HG03378 (cell line): ENCODE results near the gene PCDHA1.

Source experiments
- ATAC-seq: cut with Tn5 transposase; IDR thresholded peaks from one replicate; pipeline ENCODE4 v1.9.1; 2021; ENCODE audit warnings: mild to moderate bottlenecking, moderate library complexity; ENCODE audit not compliant: unreplicated experiment

The PCDHA1 gene

DNA sequence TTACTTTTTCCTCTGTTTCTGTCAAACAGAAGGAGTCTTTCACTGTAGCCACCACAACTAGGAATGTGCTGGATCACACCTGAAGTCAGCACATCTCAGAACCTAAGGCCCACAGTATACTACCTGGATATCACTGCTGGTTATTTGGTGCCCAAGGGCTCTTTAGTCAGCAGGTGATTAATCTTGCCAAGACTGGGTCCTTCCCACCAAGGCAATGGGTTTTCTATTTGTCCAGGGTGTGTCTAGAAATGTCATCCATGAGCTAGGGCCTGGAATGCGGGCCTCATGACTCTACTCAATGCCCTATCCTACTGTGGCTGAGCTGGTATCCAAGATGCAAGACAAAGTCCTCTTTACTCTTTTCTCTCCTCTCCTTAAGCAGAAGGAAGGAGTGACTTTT lies 130.4 kb downstream of the PCDHA1 start:
- no peak for ATAC-seq

DNA sequence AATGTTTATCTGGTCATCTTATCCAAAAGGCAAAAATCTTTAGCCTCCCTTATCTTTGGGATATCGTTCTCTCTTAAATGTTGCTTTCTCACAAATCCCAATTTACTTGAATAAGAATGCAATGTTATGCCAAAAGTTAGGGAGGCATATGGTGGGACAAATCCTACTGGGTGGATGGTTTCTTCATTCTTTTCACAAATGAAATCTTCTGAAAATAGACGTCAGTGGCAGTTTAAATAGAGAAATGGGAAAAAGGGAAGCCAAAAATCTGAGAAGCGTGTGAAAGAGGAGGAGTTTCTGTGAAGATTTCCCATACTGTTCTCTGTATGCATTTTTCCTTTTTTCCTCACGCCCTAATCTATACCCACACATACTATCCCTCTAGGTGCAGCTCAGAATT lies 137.7 kb downstream of the PCDHA1 start:
- ATAC-seq = no peak

DNA sequence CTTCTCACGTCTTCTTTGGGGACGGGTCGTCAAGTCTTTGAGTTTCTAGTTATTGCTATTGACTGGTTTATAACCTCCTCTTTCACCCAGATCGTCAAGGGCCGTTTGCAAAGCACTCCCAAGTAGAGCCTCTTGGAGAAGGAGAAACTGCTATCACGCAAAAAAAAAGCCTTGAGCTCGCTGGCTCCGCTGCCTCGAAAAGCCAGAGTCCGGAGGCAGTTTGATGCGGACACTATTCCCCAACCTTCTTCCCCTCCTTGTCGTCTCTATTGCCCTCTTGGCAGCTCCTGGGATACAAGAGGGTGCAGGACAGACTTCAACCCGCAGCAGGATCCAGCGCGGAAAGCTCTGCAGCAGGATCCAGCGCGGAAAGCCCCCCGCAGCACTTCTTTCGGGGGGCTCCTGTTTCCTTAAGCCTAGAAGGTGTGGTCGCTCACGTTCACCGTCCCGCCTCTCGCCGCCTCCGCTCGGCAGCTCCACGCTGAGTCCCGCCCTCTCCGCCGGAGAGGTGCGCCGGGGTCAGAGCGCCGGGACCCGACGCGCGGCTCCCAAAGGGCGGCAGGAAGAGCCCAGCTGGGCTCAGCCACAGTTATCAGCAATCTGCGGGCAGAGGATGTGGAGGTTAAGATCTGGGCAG lies 140.0 kb downstream of the PCDHA1 start, which contains the start of gene PCDHAC1:
Gene PCDHAC1, plus strand, starts transcription at position 494 of the 637 bp plus-strand sequence. CDS start 594 bp downstream, outside the sequence.
- no peak for ATAC-seq

DNA sequence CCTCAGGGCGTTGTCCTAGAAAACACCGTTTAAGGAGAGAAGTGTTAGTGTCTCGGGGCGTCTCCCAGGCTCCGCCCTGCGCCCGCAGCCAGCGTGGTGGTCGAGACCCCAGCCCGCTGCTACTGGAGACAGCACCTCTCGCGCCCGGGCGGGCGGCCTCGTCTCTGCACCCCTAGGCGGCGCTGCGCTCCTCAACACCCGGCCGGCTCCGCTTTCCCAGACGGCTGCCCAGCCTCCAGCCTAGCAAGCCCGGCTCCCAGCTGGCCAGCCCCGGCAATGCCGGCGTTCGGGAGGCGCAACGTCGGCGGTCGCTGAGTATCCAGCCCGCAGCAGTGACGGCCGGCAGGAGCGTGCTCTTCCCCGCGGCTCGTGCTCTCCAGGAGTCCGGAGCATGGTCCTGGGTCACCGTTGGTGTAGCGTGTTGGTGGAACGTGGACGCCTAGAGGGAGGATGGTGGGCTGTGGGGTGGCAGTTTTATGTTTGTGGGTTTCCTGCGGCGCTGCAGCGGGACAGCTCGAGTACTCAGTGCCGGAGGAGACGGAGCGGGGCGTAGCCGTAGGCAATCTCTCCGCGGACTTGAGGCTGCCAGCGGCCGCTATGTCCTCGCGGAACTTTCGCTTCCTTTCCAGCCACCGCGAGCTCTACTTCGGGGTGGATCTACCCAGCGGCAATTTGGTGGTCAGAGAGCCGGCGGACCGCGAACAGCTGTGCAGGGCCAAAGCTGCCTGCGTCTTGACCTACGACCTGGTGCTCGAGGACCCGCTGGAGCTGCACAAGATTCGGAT lies 140.7 kb downstream of the PCDHA1 start:
- ATAC-seq = no peak

DNA sequence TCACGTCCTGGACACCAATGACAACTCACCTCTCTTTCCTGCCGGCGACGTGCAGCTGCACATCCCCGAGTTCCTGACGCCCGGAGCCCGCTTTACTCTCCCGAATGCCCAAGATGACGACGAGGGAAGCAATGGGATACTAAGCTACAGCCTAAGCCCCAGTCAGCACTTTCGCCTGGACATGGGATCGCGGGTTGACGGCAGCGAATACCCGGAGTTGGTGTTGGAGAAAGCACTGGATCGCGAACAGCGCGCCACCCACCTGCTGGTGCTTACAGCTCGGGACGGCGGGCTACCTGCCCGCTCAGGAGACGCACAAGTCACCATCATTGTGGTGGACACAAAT lies 141.3 kb downstream of the PCDHA1 start:
- ATAC-seq = no peak

DNA sequence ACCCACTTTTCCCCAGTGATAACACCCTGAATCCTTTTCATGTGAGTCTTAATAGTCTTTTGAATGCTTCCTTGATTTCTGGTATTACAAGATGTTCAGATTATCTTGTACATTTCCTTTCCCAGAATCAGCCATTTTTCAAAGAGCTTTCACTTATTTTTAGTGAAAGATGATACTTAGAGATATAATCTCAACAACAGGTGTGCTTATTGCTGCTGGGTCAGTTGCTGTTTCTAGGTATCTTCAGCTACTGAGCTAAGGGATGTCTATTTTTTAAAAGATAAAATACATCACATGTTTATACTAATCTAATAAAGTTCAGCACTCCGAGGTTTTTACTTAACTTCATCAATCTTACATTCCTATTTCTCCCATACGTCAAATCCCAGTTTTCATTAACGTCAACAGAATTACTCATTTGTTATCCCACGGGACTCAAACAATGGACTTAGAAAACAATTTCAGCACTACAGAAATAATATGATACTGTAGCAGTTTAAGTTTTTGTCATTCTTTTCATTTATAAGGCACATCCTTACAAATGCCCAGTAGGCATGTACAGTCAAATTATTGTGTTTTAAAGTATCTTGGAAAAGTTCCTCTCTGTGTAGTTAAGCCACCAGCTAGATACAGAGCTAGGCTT lies 149.1 kb downstream of the PCDHA1 start:
- no peak for ATAC-seq

DNA sequence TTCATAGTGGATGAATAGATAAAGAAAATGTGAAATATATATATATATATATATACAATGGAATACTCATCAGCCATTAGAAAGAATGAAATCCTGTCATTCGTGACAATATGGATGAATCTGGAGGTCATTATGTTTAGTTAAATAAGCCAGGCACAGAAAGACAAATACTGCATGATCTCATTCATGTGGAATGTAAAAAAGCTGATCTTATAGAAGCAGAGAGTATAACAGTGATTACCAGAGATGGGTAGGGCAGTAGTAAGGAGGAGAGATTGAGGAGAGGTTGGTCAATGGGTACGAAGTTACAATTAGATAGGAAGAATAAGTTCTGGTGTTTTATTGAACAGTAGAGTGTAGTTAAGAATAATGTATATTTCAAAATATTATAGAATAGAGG lies 160.6 kb downstream of the PCDHA1 start:
- no peak for ATAC-seq

DNA sequence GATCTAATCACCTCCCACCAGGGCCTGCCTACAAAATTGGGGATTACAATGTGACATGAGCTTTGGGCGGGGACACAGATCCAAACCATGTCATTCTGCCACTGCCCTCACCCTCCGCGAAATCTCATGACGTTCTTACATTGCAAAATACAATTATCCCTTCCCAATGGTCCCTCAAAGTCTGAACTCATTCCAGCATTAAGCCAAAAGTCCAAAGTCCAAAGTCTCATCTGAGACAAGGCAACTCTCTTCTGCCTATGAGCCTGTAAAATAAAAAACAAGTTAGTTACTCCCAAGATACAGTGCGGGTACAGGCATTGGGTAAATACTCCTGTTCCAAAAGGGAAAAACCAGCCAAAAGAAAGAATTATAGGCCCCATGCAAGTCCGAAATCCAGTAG lies 165.7 kb downstream of the PCDHA1 start:
- ATAC-seq = no peak

DNA sequence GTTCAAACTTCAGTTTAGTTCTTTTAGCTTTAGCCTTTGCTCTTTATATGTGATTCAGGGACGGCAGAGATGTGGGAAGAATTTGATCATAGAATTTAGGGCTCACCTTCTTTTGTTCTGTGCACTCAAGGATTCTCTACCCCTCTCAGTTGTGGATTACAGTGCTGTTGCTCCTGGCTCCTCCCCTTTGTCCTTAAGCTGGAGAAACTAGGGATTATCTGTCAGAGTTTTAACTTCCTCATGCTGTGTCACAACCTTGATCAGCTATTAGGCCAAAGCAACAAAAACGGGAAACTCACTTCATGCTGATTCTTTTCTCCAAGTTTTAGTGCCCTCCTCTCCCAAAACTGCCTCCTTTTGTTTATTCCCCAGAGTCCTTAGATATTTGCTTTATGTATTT lies 167.3 kb downstream of the PCDHA1 start:
- ATAC-seq = no peak

DNA sequence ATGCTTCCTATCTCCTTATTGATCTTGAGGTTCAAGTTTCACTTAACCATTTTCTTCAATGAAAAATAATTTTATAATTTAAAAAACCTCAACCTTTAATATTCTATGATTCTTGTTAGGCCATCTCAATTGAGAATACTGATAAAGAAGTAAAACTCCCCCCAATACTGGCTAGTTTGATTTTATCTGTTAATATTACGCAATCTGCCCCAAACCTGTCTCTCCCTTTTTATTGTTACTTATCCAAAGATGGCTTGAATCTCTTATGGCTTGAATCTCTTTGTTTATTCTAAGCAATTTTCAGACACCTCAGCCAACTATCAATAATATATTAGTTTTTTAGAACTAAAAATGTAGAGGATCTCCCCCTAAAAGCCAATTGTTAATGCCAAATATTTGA lies 176.2 kb downstream of the PCDHA1 start:
- ATAC-seq = no peak

DNA sequence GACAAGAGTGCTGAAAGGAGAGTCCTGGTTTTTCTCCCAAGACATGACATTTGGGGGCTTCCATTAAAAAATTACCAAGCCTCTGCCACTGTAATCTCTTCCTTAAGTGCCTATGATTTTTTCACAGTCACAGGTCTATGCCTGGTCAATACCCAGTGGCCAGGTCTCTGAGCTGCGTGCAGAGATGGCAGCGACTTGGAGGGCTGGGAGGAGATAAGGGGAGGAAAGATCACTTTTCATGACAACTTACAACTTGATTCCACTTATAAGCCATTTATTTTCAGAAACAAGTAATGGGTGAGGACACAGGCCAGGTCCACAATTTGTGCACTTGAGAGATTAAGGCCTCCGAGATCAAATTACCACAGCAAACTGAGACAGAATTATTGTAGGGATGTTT lies 178.4 kb downstream of the PCDHA1 start:
- no peak for ATAC-seq

DNA sequence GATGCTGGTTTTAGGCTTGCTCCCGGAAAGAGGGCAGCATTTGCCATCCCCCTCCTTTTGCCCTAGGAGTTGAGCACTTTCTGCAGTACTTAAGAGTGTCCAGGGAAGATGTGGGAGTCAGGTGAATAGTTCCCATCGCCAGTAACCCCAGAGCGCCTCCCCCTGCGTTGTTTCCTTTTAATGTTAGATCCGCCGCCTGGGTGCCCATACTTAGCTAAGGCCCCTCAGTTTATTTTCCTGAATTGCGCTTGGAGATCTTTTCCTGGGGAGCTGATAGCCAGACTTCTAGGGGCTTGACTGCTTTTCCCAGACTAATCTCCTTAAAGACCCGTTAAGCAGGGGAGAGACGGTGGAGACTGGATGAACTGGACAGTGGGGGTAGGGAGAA lies 180.0 kb downstream of the PCDHA1 start:
- ATAC-seq = no peak

DNA sequence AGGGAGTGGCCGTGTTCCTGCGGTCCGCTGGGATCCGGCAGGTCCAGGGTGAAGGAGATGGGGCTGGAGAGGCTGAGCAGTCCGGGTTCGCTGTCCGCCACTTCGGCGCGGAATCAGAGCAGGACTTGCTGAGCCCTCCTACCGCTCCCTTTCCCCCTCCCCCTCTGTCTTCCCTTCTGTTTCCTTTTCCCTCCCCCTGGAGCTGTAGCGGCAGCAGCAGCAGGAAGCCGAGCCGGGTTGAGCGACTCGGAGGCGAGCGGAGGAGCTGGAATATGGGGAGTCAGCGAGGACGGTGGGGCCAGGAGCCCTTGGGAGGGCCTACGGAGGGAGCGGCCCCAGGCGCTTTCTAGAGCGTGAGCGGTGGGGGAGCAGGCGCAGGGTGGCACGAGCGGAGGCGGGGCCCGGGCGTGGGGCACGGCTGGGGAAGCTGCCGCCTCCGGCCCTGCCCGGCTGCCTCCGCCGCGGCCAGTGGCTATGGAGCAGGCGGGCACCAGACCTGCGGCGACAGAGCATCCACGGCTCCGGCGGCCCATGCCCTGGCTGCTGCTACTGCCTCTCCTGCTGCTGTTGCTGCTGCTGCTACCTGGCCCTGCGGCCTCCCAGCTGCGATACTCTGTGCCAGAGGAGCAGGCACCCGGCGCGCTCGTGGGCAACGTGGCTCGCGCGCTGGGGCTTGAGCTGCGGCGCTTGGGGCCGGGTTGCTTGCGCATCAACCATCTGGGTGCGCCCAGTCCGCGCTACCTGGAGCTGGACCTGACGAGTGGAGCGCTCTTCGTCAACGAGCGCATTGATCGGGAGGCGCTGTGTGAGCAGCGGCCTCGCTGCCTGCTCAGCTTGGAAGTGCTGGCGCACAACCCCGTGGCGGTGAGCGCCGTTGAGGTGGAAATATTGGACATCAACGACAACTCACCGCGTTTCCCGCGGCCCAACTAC lies 180.6 kb downstream of the PCDHA1 start, which contains the start of gene PCDHAC2:
Gene PCDHAC2, plus strand, starts transcription at position 184 of the 933 bp plus-strand sequence. Its CDS starts 291 bp downstream, at position 475.
- ATAC-seq = no peak

DNA sequence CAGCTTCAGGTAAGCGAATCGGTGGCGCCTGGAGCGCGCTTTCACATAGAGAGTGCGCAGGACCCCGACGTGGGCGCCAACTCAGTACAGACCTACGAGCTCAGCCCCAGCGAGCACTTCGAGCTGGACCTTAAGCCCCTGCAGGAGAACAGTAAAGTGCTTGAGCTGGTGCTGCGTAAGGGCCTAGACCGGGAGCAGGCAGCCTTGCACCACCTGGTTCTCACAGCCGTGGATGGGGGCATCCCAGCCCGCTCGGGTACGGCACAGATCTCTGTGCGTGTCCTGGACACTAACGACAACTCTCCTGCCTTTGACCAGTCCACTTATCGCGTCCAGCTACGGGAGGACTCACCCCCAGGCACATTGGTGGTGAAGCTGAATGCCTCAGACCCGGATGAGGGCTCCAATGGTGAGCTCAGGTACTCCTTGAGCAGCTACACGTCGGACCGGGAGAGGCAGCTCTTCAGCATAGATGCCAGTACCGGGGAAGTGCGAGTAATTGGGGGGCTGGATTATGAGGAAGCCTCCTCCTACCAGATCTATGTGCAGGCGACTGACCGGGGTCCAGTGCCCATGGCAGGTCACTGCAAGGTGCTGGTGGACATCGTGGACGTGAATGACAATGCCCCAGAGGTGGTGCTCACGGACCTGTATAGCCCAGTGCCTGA lies 181.4 kb downstream of the PCDHA1 start:
- no peak for ATAC-seq

DNA sequence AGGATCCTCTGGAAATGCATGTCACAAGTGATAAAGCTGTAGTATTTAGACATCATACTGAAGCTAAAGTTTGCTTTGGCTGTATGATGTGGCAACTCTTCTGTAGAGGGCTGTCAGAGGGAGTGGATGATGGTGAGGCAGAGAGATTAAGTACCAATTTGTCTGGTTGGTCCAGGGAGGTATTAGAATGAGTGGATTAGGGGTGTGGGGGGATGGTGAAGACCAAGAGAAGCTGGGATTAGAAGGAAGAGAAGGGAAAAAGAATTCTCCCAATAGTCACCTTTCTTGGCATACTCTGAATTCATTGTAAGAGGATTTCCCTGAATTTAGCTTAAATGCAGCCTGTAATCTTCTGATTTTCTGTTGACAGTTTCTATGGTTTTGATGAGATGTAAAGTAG lies 183.9 kb downstream of the PCDHA1 start:
- ATAC-seq = no peak

DNA sequence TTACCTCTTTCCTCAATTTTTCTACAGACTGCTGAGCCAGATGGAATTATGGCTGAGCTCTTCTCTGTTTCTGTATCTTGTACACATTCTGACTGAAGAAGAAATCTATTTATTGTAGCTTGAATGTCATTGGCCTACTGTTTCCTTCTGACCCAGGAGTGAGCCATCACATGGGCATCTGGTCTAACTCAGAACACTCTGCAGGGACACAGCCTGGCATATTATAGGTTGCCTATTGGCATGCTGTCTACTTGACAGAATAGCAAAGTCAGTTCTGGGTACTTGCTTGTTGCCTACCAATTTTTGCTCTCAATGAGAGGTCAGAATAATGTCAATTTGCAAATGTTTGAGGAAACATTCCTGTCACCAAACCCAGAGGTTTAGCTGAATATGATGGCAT lies 187.6 kb downstream of the PCDHA1 start:
- ATAC-seq = no peak

DNA sequence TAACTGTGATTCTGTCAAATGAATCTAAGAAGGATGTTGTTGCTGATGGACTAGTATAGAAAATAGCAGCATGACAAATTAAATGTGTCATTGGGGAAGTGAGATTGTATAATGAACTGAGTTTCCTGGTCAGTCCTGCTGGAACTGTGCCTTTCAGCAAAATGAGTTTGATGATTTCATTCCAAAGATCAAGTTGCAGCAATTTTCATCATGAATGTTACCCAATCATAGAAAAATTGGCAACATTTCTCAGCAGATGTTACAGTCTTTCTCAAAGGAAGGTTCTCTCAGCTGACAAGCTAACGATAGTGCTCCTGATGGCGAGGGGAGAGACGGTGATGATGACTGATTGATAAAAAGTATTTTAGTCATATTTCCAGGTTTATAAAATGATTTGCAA lies 191.1 kb downstream of the PCDHA1 start:
- ATAC-seq = no peak

DNA sequence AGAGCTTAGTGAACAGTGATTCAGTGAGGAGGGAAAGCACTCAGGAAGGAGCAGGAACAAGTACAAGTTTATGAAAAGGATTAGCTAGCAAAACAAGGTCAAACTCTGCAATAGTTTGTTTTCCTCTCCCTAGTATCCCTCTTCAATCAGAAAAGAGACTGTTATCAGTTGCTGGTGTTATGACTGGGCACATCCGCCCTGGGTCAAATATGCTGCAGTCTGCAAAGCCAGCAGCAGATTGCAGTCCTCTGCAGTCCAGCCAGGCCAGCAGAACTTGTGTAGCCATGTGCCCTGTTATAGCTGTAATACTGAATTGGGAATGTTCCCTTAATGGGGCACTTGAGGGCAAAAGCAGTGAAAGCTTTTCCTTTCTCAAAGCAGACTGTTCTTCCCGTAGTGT lies 192.3 kb downstream of the PCDHA1 start:
- no peak for ATAC-seq

DNA sequence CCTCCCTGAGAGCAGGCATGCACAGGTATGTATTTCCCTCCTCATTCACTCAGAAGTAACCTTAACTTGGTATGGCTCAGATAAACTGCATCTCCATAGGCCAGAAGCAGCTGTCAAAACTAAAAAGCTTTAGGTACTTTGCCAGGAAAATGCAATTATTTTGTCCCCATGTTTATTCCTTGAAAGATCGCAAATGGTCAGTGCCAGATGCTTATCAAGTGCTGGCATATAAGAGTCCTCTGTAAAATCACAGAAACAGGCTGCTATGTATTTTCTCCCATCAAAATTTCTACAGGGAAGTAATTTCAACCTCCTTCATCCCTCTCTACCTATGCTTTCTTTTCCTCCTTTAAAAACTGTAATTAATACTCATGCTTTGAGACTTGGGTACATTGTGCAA lies 193.0 kb downstream of the PCDHA1 start:
- no peak for ATAC-seq

DNA sequence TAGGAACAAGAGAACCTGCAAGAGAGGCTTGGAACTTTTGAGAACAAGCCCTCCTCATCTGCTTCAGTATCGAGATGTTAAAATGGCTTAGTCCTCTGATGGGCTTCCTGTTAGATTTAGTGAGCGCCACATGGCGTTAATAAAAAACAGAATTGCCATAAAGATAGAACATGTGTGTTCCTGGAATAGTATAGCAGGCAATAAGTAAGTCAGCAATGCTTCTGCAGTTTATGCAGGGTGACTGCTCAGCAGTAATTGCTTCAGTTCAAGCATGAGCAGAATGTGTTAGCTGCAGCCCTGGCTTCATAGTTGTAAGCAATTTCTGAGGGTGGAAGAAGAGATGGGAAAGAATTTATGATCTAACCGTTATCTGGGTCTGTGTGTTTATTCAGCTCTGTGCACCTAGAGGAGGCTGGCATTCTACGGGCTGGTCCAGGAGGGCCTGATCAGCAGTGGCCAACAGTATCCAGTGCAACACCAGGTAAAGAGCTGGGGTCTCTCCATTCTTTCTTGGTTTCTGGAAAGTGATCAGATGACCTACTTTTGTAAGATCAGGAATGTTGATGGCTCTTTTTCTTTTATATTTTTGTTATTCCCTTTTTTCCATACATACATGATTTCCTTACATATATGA lies 196.3 kb downstream of the PCDHA1 start:
- no peak for ATAC-seq
